ENCODE measurements around the gene CYP3A5.

CYP3A5 gene

GRCh38 chr7:99623091-99623693 is 56.6 kb downstream of the CYP3A5 start:
- peaks cover 7% of the 10 kb centered on the region; the same call in 1 of the 2 replicates for H3K79me2 ChIP-seq (ENCODE audit: low read length)
- TF ChIP-seq CTCF (IDR thresholded peaks at IDR 0.05; ENCODE audit: low read depth, low read length) (no peak), EZH2phosphoT487 (IDR thresholded peaks at IDR 0.05; ENCODE audit: low read depth) (no peak)
- H3K9me3 ChIP-seq (ENCODE audit: insufficient read depth, low read length), result no peaks in the 10 kb centered on the region
- H2AFZ ChIP-seq (ENCODE audit: low read depth, low read length), result no peak overlapping the region
- no peaks in the 10 kb centered on the region for H3K4me1 ChIP-seq (ENCODE audit: low read length)
- no peaks in the 10 kb centered on the region for H4K20me1 ChIP-seq (ENCODE audit: insufficient read depth, low read length)
- H3K27me3 ChIP-seq (ENCODE audit: low read depth, low read length), result no peaks in the 10 kb centered on the region
- H3K36me3 ChIP-seq (replicated peaks; ENCODE audit: low read depth, low read length), result peaks cover 74% of the 10 kb centered on the region
- no peak overlapping the region for H3K4me3 ChIP-seq (ENCODE audit: low read length)
- H3K4me2 ChIP-seq (ENCODE audit: low read length), result no peak overlapping the region
- no peak overlapping the region for H3K27ac ChIP-seq (ENCODE audit: low read length)
- H3K9ac ChIP-seq (ENCODE audit: low read length), result no peak overlapping the region

GRCh38 chr7:99622596-99622995 is 57.2 kb downstream of the CYP3A5 start:
- Histone ChIP-seq H3K9me3 (ENCODE audit: insufficient read depth, low read length) (no peaks in the 10 kb centered on the region), H3K27me3 (ENCODE audit: low read depth, low read length) (no peaks in the 10 kb centered on the region), H3K36me3 (replicated peaks; ENCODE audit: low read depth, low read length) (peaks cover 71% of the 10 kb centered on the region), H3K4me2 (ENCODE audit: low read length) (no peak overlapping the region), H4K20me1 (ENCODE audit: insufficient read depth, low read length) (no peaks in the 10 kb centered on the region), H3K4me1 (ENCODE audit: low read length) (peaks cover 4% of the 10 kb centered on the region), H2AFZ (ENCODE audit: low read depth, low read length) (no peak overlapping the region), H3K27ac (ENCODE audit: low read length) (no peak overlapping the region), H3K9ac (ENCODE audit: low read length) (no peak overlapping the region), H3K79me2 (ENCODE audit: low read length) (peaks cover 13% of the 10 kb centered on the region), H3K4me3 (ENCODE audit: low read length) (no peak overlapping the region)
- TF ChIP-seq CTCF (IDR thresholded peaks at IDR 0.05; ENCODE audit: low read depth, low read length), result no peak
- TF ChIP-seq EZH2phosphoT487 (IDR thresholded peaks at IDR 0.05; ENCODE audit: low read depth), result no peak

GRCh38 chr7:99621271-99621670 is 58.5 kb downstream of the CYP3A5 start:
- no peak overlapping the region for H2AFZ ChIP-seq (ENCODE audit: low read depth, low read length)
- no peaks in the 10 kb centered on the region for H4K20me1 ChIP-seq (ENCODE audit: insufficient read depth, low read length)
- no peak for TF ChIP-seq CTCF (IDR thresholded peaks at IDR 0.05; ENCODE audit: low read depth, low read length)
- no peak for TF ChIP-seq EZH2phosphoT487 (IDR thresholded peaks at IDR 0.05; ENCODE audit: low read depth)
- no peak overlapping the region for H3K4me3 ChIP-seq (ENCODE audit: low read length)
- peaks cover 61% of the 10 kb centered on the region for H3K36me3 ChIP-seq (replicated peaks; ENCODE audit: low read depth, low read length)
- H3K4me2 ChIP-seq (ENCODE audit: low read length), result no peak overlapping the region
- peaks cover 22% of the 10 kb centered on the region for H3K79me2 ChIP-seq (ENCODE audit: low read length)
- peaks cover 6% of the 10 kb centered on the region for H3K4me1 ChIP-seq (ENCODE audit: low read length)
- no peaks in the 10 kb centered on the region for H3K27me3 ChIP-seq (ENCODE audit: low read depth, low read length)
- H3K9ac ChIP-seq (ENCODE audit: low read length), result no peak overlapping the region
- no peaks in the 10 kb centered on the region for H3K9me3 ChIP-seq (ENCODE audit: insufficient read depth, low read length)
- no peak overlapping the region for H3K27ac ChIP-seq (ENCODE audit: low read length)

GRCh38 chr7:99619571-99620130 is 60.1 kb downstream of the CYP3A5 start:
- H2AFZ ChIP-seq (ENCODE audit: low read depth, low read length), result no peak overlapping the region
- no peak overlapping the region for H3K4me2 ChIP-seq (ENCODE audit: low read length)
- no peak for TF ChIP-seq CTCF (IDR thresholded peaks at IDR 0.05; ENCODE audit: low read depth, low read length)
- TF ChIP-seq EZH2phosphoT487 (IDR thresholded peaks at IDR 0.05; ENCODE audit: low read depth), result no peak
- peaks cover 22% of the 10 kb centered on the region for H3K79me2 ChIP-seq (ENCODE audit: low read length)
- no peak overlapping the region for H3K27ac ChIP-seq (ENCODE audit: low read length)
- no peak overlapping the region for H3K9ac ChIP-seq (ENCODE audit: low read length)
- peaks cover 10% of the 10 kb centered on the region for H3K4me1 ChIP-seq (ENCODE audit: low read length)
- peaks cover 47% of the 10 kb centered on the region for H3K36me3 ChIP-seq (replicated peaks; ENCODE audit: low read depth, low read length)
- H3K9me3 ChIP-seq (ENCODE audit: insufficient read depth, low read length), result no peaks in the 10 kb centered on the region
- no peak overlapping the region for H3K4me3 ChIP-seq (ENCODE audit: low read length)
- H4K20me1 ChIP-seq (ENCODE audit: insufficient read depth, low read length), result no peaks in the 10 kb centered on the region
- H3K27me3 ChIP-seq (ENCODE audit: low read depth, low read length), result no peaks in the 10 kb centered on the region

Measured in OCI-LY3 (cell line).